ENCODE measurements around the gene LRRC4C. TPM values are rescaled to one million over a fixed set of nuclear protein-coding genes. Genes with fewer than 3 reads are reported as not detected.

Gene LRRC4C
- total and polyA plus RNA-seq, 2 experiments from 2014 or later: 0.35 to 1.1 TPM

DNA sequence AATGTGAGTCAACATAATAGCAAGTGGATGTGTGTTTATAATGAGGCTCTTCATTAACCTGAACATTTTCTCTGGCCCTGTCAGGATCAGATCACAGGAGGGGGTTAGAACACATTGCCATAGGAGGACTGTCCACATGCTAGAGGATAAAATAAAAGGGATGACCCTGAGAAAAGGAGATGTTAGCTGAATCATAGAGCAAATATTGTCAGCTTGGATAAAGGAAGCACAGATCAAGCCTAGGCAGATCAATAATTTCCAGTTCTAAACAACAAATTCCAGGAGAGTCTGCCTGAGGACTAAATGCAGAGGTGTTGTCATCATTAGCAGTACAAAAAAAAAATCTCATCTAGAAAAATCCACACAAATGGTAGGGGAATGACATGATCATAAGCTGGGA is 337.9 kb downstream of the LRRC4C start:
- Histone ChIP-seq H3K36me3 (ENCODE audit: insufficient read depth) (no peaks in the 10 kb centered on the region), H3K4me3 (no peak overlapping the region), H3K9me2 (ENCODE audit: insufficient read depth) (peaks cover 9% of the 10 kb centered on the region; the same call in 1 of the 2 replicates), H3F3A (replicated peaks; ENCODE audit: low read depth) (no peaks in the 10 kb centered on the region), H3K27me3 (ENCODE audit: insufficient read depth) (no peaks in the 10 kb centered on the region), H3K4me2 (no peak overlapping the region), H3K4me1 (ENCODE audit: insufficient read depth) (peaks cover 30% of the 10 kb centered on the region), H3K79me2 (replicated peaks; ENCODE audit: insufficient read depth) (no peaks in the 10 kb centered on the region), H4K20me1 (replicated peaks; ENCODE audit: insufficient read depth) (no peaks in the 10 kb centered on the region), H3K27ac (ENCODE audit: low read depth) (no peak overlapping the region), H2AFZ (no peak overlapping the region)
- Mint-ChIP-seq H3K36me3 (ENCODE audit: low read depth) (no peaks in the 10 kb centered on the region), H3K27ac (no peak overlapping the region), H3K4me3 (no peak overlapping the region), H3K9me3 (no peaks in the 10 kb centered on the region), H3K27me3 (ENCODE audit: insufficient read depth, low read depth, poor library complexity) (no peaks in the 10 kb centered on the region), H3K4me1 (peaks cover 31% of the 10 kb centered on the region)
- no peak for ATAC-seq
- DNase-seq (ENCODE audit: low spot score): no peak
- TF ChIP-seq STAT1 (IDR thresholded peaks at IDR 0.05; ENCODE audit: unreplicated experiment) (no peak), EZH2 (IDR thresholded peaks at IDR 0.05; ENCODE audit: low read depth, unreplicated experiment) (no peak), JUNB (IDR thresholded peaks at IDR 0.05; ENCODE audit: unreplicated experiment) (no peak), NANOG (IDR thresholded peaks at IDR 0.05; ENCODE audit: borderline replicate concordance) (no peak), CREB1 (CRISPR knock-in tag; IDR thresholded peaks at IDR 0.05; ENCODE audit: low read depth) (no peak), EZH2phosphoT487 (IDR thresholded peaks at IDR 0.05; ENCODE audit: unreplicated experiment) (no peak), ZNF114 (CRISPR knock-in tag; IDR thresholded peaks at IDR 0.05) (no peak), ZNF331 (CRISPR knock-in tag; IDR thresholded peaks at IDR 0.05; ENCODE audit: low read depth) (no peak), POLR2AphosphoS5 (IDR thresholded peaks at IDR 0.05; ENCODE audit: low read depth) (no peak)
- TF ChIP-seq, protein P1, sequence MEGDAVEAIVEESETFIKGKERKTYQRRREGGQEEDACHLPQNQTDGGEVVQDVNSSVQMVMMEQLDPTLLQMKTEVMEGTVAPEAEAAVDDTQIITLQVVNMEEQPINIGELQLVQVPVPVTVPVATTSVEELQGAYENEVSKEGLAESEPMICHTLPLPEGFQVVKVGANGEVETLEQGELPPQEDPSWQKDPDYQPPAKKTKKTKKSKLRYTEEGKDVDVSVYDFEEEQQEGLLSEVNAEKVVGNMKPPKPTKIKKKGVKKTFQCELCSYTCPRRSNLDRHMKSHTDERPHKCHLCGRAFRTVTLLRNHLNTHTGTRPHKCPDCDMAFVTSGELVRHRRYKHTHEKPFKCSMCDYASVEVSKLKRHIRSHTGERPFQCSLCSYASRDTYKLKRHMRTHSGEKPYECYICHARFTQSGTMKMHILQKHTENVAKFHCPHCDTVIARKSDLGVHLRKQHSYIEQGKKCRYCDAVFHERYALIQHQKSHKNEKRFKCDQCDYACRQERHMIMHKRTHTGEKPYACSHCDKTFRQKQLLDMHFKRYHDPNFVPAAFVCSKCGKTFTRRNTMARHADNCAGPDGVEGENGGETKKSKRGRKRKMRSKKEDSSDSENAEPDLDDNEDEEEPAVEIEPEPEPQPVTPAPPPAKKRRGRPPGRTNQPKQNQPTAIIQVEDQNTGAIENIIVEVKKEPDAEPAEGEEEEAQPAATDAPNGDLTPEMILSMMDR (conservative IDR thresholded peaks at IDR 0.05; ENCODE audit: low read depth in 2 of 2): no peak
- TF ChIP-seq, protein P2, sequence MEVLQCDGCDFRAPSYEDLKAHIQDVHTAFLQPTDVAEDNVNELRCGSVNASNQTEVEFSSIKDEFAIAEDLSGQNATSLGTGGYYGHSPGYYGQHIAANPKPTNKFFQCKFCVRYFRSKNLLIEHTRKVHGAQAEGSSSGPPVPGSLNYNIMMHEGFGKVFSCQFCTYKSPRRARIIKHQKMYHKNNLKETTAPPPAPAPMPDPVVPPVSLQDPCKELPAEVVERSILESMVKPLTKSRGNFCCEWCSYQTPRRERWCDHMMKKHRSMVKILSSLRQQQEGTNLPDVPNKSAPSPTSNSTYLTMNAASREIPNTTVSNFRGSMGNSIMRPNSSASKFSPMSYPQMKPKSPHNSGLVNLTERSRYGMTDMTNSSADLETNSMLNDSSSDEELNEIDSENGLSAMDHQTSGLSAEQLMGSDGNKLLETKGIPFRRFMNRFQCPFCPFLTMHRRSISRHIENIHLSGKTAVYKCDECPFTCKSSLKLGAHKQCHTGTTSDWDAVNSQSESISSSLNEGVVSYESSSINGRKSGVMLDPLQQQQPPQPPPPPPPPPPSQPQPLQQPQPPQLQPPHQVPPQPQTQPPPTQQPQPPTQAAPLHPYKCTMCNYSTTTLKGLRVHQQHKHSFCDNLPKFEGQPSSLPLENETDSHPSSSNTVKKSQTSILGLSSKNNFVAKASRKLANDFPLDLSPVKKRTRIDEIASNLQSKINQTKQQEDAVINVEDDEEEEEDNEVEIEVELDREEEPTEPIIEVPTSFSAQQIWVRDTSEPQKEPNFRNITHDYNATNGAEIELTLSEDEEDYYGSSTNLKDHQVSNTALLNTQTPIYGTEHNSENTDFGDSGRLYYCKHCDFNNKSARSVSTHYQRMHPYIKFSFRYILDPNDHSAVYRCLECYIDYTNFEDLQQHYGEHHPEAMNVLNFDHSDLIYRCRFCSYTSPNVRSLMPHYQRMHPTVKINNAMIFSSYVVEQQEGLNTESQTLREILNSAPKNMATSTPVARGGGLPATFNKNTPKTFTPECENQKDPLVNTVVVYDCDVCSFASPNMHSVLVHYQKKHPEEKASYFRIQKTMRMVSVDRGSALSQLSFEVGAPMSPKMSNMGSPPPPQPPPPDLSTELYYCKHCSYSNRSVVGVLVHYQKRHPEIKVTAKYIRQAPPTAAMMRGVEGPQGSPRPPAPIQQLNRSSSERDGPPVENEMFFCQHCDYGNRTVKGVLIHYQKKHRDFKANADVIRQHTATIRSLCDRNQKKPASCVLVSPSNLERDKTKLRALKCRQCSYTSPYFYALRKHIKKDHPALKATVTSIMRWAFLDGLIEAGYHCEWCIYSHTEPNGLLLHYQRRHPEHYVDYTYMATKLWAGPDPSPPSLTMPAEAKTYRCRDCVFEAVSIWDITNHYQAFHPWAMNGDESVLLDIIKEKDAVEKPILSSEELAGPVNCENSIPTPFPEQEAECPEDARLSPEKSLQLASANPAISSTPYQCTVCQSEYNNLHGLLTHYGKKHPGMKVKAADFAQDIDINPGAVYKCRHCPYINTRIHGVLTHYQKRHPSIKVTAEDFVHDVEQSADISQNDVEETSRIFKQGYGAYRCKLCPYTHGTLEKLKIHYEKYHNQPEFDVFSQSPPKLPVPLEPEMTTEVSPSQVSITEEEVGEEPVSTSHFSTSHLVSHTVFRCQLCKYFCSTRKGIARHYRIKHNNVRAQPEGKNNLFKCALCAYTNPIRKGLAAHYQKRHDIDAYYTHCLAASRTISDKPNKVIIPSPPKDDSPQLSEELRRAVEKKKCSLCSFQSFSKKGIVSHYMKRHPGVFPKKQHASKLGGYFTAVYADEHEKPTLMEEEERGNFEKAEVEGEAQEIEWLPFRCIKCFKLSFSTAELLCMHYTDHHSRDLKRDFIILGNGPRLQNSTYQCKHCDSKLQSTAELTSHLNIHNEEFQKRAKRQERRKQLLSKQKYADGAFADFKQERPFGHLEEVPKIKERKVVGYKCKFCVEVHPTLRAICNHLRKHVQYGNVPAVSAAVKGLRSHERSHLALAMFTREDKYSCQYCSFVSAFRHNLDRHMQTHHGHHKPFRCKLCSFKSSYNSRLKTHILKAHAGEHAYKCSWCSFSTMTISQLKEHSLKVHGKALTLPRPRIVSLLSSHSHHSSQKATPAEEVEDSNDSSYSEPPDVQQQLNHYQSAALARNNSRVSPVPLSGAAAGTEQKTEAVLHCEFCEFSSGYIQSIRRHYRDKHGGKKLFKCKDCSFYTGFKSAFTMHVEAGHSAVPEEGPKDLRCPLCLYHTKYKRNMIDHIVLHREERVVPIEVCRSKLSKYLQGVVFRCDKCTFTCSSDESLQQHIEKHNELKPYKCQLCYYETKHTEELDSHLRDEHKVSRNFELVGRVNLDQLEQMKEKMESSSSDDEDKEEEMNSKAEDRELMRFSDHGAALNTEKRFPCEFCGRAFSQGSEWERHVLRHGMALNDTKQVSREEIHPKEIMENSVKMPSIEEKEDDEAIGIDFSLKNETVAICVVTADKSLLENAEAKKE (CRISPR knock-in tag; IDR thresholded peaks at IDR 0.05): no peak
- TF ChIP-seq, protein P3, sequence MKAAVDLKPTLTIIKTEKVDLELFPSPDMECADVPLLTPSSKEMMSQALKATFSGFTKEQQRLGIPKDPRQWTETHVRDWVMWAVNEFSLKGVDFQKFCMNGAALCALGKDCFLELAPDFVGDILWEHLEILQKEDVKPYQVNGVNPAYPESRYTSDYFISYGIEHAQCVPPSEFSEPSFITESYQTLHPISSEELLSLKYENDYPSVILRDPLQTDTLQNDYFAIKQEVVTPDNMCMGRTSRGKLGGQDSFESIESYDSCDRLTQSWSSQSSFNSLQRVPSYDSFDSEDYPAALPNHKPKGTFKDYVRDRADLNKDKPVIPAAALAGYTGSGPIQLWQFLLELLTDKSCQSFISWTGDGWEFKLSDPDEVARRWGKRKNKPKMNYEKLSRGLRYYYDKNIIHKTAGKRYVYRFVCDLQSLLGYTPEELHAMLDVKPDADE (IDR thresholded peaks at IDR 0.05): no peak
- TF ChIP-seq, protein P4, sequence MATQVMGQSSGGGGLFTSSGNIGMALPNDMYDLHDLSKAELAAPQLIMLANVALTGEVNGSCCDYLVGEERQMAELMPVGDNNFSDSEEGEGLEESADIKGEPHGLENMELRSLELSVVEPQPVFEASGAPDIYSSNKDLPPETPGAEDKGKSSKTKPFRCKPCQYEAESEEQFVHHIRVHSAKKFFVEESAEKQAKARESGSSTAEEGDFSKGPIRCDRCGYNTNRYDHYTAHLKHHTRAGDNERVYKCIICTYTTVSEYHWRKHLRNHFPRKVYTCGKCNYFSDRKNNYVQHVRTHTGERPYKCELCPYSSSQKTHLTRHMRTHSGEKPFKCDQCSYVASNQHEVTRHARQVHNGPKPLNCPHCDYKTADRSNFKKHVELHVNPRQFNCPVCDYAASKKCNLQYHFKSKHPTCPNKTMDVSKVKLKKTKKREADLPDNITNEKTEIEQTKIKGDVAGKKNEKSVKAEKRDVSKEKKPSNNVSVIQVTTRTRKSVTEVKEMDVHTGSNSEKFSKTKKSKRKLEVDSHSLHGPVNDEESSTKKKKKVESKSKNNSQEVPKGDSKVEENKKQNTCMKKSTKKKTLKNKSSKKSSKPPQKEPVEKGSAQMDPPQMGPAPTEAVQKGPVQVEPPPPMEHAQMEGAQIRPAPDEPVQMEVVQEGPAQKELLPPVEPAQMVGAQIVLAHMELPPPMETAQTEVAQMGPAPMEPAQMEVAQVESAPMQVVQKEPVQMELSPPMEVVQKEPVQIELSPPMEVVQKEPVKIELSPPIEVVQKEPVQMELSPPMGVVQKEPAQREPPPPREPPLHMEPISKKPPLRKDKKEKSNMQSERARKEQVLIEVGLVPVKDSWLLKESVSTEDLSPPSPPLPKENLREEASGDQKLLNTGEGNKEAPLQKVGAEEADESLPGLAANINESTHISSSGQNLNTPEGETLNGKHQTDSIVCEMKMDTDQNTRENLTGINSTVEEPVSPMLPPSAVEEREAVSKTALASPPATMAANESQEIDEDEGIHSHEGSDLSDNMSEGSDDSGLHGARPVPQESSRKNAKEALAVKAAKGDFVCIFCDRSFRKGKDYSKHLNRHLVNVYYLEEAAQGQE (IDR thresholded peaks at IDR 0.05; ENCODE audit: unreplicated experiment): no peak

Data from GM23338 (cell line).